ENCODE measurements around the gene SWI5. TPM values are rescaled to one million over a fixed set of nuclear protein-coding genes. Genes with fewer than 3 reads are reported as not detected.
A peak's percentile ranks its signal among the peaks of the same experiment; 100 is the strongest.

Gene SWI5
- total and polyA plus RNA-seq, 2 experiments from 2014 or later = 26.6 to 42.5 TPM

MicroRNAs within 50 kb of the gene (microRNA counts, 767-probe panel; counts per million panel counts)
- microRNA hsa-miR-199b-5p = not detected
- microRNA hsa-miR-3154 = not detected

Small RNA genes within 50 kb of the gene (microRNA-seq; reads per million reads assigned to microRNA genes)
- gene MIR199B = 3.8 reads per million, percentile 15 among the genes with 10 or more reads in this experiment
- not detected for gene MIR3154

Small RNA genes within 50 kb of the gene (small RNA-seq; reads per million reads assigned to genes)
- gene MIR199B (ENCODE audit: low replicate concordance) (0.37 reads per million, percentile 22 among the genes with 10 or more reads in this experiment), gene MIR3154 (ENCODE audit: low replicate concordance) (not detected)

Other genes starting within 250 kb of the SWI5 start
- gene NAIF1, start 209.0 kb upstream of the SWI5 start, total RNA-seq (2014; rRNA removed; shearing (Covaris generic)) = 5.5 and 6.7 TPM in 2 replicates
- gene NAIF1, start 209.0 kb upstream of the SWI5 start, polyA plus RNA-seq (2016; fragmentation: Nextera tagmentation; extraction: Ambion mirVana) = 4.0 and 4.9 TPM in 2 replicates
- 21.2 and 27.0 TPM in 2 replicates for gene SLC25A25, start 208.0 kb upstream of the SWI5 start, total RNA-seq (2014; rRNA removed; shearing (Covaris generic))
- 6.1 and 7.1 TPM in 2 replicates for gene SLC25A25, start 208.0 kb upstream of the SWI5 start, polyA plus RNA-seq (2016; fragmentation: Nextera tagmentation; extraction: Ambion mirVana)
- 108 and 124 TPM in 2 replicates for gene PTGES2, start 148.5 kb upstream of the SWI5 start, total RNA-seq (2014; rRNA removed; shearing (Covaris generic))
- gene PTGES2, start 148.5 kb upstream of the SWI5 start, polyA plus RNA-seq (2016; fragmentation: Nextera tagmentation; extraction: Ambion mirVana) = 56.3 and 59.7 TPM in 2 replicates
- 0.27 TPM in 1 of 2 replicates, not detected in the other for gene LCN2, start 126.8 kb upstream of the SWI5 start, total RNA-seq (2014; rRNA removed; shearing (Covaris generic))
- 2.0 and 2.7 TPM in 2 replicates for gene LCN2, start 126.8 kb upstream of the SWI5 start, polyA plus RNA-seq (2016; fragmentation: Nextera tagmentation; extraction: Ambion mirVana)
- 246 and 276 TPM in 2 replicates for gene BBLN, start 116.0 kb upstream of the SWI5 start, total RNA-seq (2014; rRNA removed; shearing (Covaris generic))
- 171 and 177 TPM in 2 replicates for gene BBLN, start 116.0 kb upstream of the SWI5 start, polyA plus RNA-seq (2016; fragmentation: Nextera tagmentation; extraction: Ambion mirVana)
- 48.2 and 61.4 TPM in 2 replicates for gene CIZ1, start 84.7 kb upstream of the SWI5 start, total RNA-seq (2014; rRNA removed; shearing (Covaris generic))
- gene CIZ1, start 84.7 kb upstream of the SWI5 start, polyA plus RNA-seq (2016; fragmentation: Nextera tagmentation; extraction: Ambion mirVana) = 49.6 and 49.7 TPM in 2 replicates
- 42.0 and 43.2 TPM in 2 replicates for gene DNM1, start 72.9 kb upstream of the SWI5 start, total RNA-seq (2014; rRNA removed; shearing (Covaris generic))
- gene DNM1, start 72.9 kb upstream of the SWI5 start, polyA plus RNA-seq (2016; fragmentation: Nextera tagmentation; extraction: Ambion mirVana) = 24.0 and 36.0 TPM in 2 replicates
- gene GOLGA2, start 269 bp upstream of the SWI5 start, total RNA-seq (2014; rRNA removed; shearing (Covaris generic)) = 44.4 and 48.4 TPM in 2 replicates
- 31.4 and 32.6 TPM in 2 replicates for gene GOLGA2, start 269 bp upstream of the SWI5 start, polyA plus RNA-seq (2016; fragmentation: Nextera tagmentation; extraction: Ambion mirVana)
- 12.0 and 15.4 TPM in 2 replicates for gene TRUB2, start 46.2 kb downstream of the SWI5 start, total RNA-seq (2014; rRNA removed; shearing (Covaris generic))
- 29.4 and 31.4 TPM in 2 replicates for gene TRUB2, start 46.2 kb downstream of the SWI5 start, polyA plus RNA-seq (2016; fragmentation: Nextera tagmentation; extraction: Ambion mirVana)
- gene COQ4, start 46.6 kb downstream of the SWI5 start, total RNA-seq (2014; rRNA removed; shearing (Covaris generic)) = 29.2 and 35.3 TPM in 2 replicates
- 34.5 and 37.0 TPM in 2 replicates for gene COQ4, start 46.6 kb downstream of the SWI5 start, polyA plus RNA-seq (2016; fragmentation: Nextera tagmentation; extraction: Ambion mirVana)
- gene SLC27A4, start 64.3 kb downstream of the SWI5 start, total RNA-seq (2014; rRNA removed; shearing (Covaris generic)) = 21.4 and 25.3 TPM in 2 replicates
- 7.9 and 9.9 TPM in 2 replicates for gene SLC27A4, start 64.3 kb downstream of the SWI5 start, polyA plus RNA-seq (2016; fragmentation: Nextera tagmentation; extraction: Ambion mirVana)
- gene URM1, start 95.1 kb downstream of the SWI5 start, total RNA-seq (2014; rRNA removed; shearing (Covaris generic)) = 45.3 and 47.8 TPM in 2 replicates
- 27.9 and 28.6 TPM in 2 replicates for gene URM1, start 95.1 kb downstream of the SWI5 start, polyA plus RNA-seq (2016; fragmentation: Nextera tagmentation; extraction: Ambion mirVana)
- gene CERCAM, start 144.6 kb downstream of the SWI5 start, total RNA-seq (2014; rRNA removed; shearing (Covaris generic)) = 5.6 and 7.9 TPM in 2 replicates
- 2.7 TPM in 2 replicates for gene CERCAM, start 144.6 kb downstream of the SWI5 start, polyA plus RNA-seq (2016; fragmentation: Nextera tagmentation; extraction: Ambion mirVana)
- 23.5 and 26.9 TPM in 2 replicates for gene ODF2, start 179.7 kb downstream of the SWI5 start, total RNA-seq (2014; rRNA removed; shearing (Covaris generic))
- 13.2 and 17.5 TPM in 2 replicates for gene ODF2, start 179.7 kb downstream of the SWI5 start, polyA plus RNA-seq (2016; fragmentation: Nextera tagmentation; extraction: Ambion mirVana)
- 19.6 and 22.1 TPM in 2 replicates for gene GLE1, start 228.4 kb downstream of the SWI5 start, total RNA-seq (2014; rRNA removed; shearing (Covaris generic))
- 7.3 and 7.4 TPM in 2 replicates for gene GLE1, start 228.4 kb downstream of the SWI5 start, polyA plus RNA-seq (2016; fragmentation: Nextera tagmentation; extraction: Ambion mirVana)